CD4-positive, alpha-beta T cell treated with Interleukin-15 for 1 hour (primary cell): ENCODE results near the gene RNF112.
"Not testable (repeated sequence)": the region's sequence is repeated elsewhere in the genome, so short reads cannot be mapped to it uniquely, and the experiment has no call there.

Experiments used
- DNase-seq: peaks from one replicate; pipeline ENCODE4 v3.0.0-alpha.2; 2020

Gene RNF112

GRCh38 chr17:19456016-19456927 is 45.2 kb downstream of the RNF112 start:
- no peak for DNase-seq

- no peak for DNase-seq
These were observed 46.0 kb downstream of the RNF112 start for GRCh38 chr17:19457046-19457445.

GRCh38 chr17:19457830-19458271 is 46.8 kb downstream of the RNF112 start:
- no peak for DNase-seq

- DNase-seq, result not testable (repeated sequence)
These were observed 47.4 kb downstream of the RNF112 start for GRCh38 chr17:19458481-19458880.

DNA sequence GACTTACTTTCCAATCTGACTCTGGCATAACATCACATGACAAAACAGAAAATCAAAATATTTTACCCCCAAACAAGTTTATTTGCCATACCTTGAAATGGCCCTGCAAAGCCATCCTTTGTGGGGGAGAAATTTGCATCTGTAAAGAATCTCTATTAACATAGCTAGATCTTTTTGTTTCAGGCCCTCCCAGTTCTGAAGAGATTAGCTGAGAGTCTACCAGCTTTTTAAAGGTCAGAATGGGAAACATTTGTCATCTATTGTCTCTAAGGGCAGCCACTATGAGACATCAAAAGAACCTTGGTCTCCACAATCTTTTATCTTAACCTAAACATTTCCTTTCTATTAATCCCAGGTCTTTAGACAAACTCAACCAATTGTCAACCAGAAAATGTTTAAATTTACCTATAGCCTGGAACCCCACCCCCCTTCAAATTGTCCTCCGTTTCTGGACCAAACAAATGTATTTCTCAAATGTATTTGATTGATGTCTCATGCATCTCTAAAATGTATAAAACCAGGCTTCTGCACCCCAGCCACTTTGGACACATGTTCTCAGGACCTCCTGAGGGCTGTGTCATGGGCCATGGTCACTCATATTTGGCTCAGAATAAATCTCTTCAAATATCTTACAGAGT is 48.1 kb downstream of the RNF112 start:
- DNase-seq, result not testable (repeated sequence)

DNA sequence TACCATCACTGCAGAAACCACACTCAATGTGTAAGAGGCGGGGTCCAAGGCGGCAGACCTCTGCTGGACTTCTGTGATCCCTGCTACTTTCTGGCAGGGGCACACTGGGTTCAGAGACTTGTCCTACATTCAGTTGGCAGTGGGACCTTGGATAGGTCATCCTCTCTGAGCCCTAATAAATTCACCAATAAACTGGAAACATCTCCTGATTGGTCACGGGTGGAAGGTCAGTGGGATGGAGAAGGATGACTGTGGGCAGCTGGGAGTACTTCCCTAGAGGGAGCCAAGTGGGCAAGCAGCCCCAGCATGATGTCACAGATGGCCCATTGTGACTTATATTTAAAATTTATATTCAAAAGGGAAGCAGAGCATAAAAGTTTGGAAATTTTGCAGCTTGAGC is 49.7 kb downstream of the RNF112 start:
- DNase-seq, result no peak

DNA sequence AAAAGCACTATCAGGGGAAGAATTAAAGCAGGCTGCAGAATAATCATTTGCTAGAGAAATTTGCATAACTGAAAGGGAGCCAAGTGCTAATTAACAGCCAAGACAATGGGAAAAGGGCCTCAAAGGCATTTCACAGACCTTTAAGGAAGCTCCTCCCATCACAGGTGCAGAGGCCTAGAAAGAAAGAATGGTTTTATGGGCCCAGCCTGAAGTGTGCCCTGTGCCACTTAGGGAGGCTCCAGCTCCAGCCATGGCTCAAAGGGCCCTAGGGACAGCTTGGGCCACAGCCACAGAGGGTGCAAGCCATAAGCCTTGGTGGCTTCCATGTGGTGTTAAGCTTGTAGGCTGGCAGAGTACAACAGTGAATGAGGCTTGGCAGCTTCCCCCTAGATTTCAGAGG is 50.1 kb downstream of the RNF112 start:
- DNase-seq, result no peak

DNA sequence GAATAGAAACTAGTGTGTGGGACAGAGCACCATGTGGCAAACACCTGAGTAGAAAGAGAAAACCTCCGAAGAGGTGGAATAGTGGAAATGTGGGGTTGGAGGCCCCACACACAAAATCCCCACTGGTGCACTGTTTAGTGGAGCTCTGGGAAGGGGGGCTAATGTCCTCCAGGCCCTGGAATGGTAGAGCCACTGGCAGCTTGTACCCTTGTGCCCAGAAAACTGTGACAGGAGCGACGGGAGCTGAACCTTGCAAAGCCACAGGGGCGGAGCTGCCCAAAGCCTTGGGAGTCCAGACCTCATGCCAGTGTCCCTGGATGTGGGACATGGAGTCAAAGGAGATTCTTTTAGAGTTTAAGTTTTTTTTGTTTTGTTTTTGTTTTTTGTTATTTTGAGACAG is 50.6 kb downstream of the RNF112 start:
- no peak for DNase-seq

- DNase-seq, result not testable (repeated sequence)
These were observed 51.5 kb downstream of the RNF112 start for GRCh38 chr17:19462456-19463035.

- DNase-seq, result no peak
These were observed 53.3 kb downstream of the RNF112 start for GRCh38 chr17:19464031-19465026.
